ENCODE measurements around the gene SLC15A3.

DNA sequence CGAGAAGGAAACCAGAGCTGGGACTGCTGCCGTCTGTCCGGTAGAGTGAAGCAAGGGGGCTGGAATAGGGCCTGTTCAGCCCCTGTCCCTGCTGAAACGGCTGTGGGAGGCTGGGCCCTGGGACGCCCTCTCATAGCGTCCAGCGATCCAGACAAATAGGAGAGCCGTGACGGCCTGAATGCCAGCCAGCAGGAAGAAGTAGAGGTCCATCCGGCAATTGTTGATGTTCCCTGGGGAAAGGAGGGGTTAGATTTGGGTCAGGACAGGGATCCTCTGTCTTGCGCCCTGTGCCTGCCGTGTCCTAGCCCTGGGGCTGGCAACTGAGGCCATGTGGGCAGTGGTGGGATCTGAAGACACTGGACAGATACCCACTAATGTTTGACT, 14.8 kb downstream of the SLC15A3 start:
- TF ChIP-seq, protein P1, sequence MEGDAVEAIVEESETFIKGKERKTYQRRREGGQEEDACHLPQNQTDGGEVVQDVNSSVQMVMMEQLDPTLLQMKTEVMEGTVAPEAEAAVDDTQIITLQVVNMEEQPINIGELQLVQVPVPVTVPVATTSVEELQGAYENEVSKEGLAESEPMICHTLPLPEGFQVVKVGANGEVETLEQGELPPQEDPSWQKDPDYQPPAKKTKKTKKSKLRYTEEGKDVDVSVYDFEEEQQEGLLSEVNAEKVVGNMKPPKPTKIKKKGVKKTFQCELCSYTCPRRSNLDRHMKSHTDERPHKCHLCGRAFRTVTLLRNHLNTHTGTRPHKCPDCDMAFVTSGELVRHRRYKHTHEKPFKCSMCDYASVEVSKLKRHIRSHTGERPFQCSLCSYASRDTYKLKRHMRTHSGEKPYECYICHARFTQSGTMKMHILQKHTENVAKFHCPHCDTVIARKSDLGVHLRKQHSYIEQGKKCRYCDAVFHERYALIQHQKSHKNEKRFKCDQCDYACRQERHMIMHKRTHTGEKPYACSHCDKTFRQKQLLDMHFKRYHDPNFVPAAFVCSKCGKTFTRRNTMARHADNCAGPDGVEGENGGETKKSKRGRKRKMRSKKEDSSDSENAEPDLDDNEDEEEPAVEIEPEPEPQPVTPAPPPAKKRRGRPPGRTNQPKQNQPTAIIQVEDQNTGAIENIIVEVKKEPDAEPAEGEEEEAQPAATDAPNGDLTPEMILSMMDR (IDR thresholded peaks at IDR 0.05) = no peak
- TF ChIP-seq POLR2A (IDR thresholded peaks at IDR 0.05) = no peak
